SK-N-SH (cell line): Measurements from ENCODE around the gene LIPE. TPM values are rescaled to one million over a fixed set of nuclear protein-coding genes. Genes with fewer than 3 reads are reported as not detected.

ENCODE experiments used
- CTCF ChIA-PET: fragments of 300-600, 350-600 bp; formaldehyde crosslinking; extraction: SDS; loops from one replicate; lab custom pipeline; 2021; lab: Yijun Ruan, JAX
- POLR2A ChIA-PET: fragments of 350-600 bp; sonication (Branson Sonifier 250); formaldehyde crosslinking; extraction: SDS; loops from one replicate; lab custom pipeline; 2020; ENCODE audit warnings: antibody characterized with exemption, inconsistent platforms; lab: Yijun Ruan, JAX
- DNase-seq: peaks from one replicate; pipeline ENCODE4 v3.0.0; 2012
- H2AFZ ChIP-seq: fragments of 200-600 bp; sonication (generic); 2 replicates; pipeline ENCODE4 v1.8.1; 2016; ENCODE audit warnings: antibody characterized with exemption, mild to moderate bottlenecking, low read depth
- H3F3A ChIP-seq: fragments of 200-600 bp; sonication (generic); replicated peaks from 2 replicates; pipeline ENCODE3; 2016; ENCODE audit warnings: antibody characterized with exemption, mild to moderate bottlenecking; ENCODE audit not compliant: insufficient read depth
- H3K27ac ChIP-seq, 2 experiments: fragments of 200-500 bp in 1 of 2; fragments of 200-600 bp in 1 of 2; sonication (Bioruptor generic) in 1 of 2; sonication (generic), shearing (Covaris generic) in 1 of 2; 2 replicates each; pipeline versions ENCODE4 v1.5.1 to v1.6.1; 2014 to 2016; ENCODE audit warnings: low read depth in 2 of 2, inconsistent platforms in 1 of 2, low read length in 1 of 2, mild to moderate bottlenecking in 1 of 2, mixed read lengths in 1 of 2
- H3K27me3 ChIP-seq: fragments of 200-600 bp; sonication (generic), shearing (Covaris generic); 2 replicates; pipeline ENCODE4 v1.6.1; 2016; ENCODE audit warnings: mixed run types; ENCODE audit not compliant: insufficient read depth
- H3K36me3 ChIP-seq, 2 experiments: fragments of 200-500 bp in 1 of 2; fragments of 200-600 bp in 1 of 2; sonication (Bioruptor generic) in 1 of 2; sonication (generic) in 1 of 2; replicated peaks in 1 of 2; 2 replicates each; pipeline versions ENCODE3 to v1.5.1; 2014 to 2016; ENCODE audit warnings: low read length in 1 of 2, mild to moderate bottlenecking in 1 of 2; ENCODE audit not compliant: insufficient read depth in 2 of 2, control insufficient read depth in 1 of 2
- H3K4me1 ChIP-seq, 2 experiments: fragments of 200-500 bp in 1 of 2; fragments of 200-600 bp in 1 of 2; sonication (Bioruptor generic) in 1 of 2; sonication (generic), shearing (Covaris generic) in 1 of 2; 2 replicates each; pipeline versions ENCODE4 v1.5.1 to v1.6.1; 2014 to 2016; ENCODE audit warnings: low read depth in 1 of 2, low read length in 1 of 2, mixed run types in 1 of 2; ENCODE audit not compliant: insufficient read depth in 2 of 2, control insufficient read depth in 1 of 2
- H3K4me2 ChIP-seq: fragments of 200-600 bp; sonication (generic), shearing (Covaris generic); 2 replicates; pipeline ENCODE4 v1.6.1; 2017; ENCODE audit warnings: mixed run types
- H3K4me3 ChIP-seq, 2 experiments: fragments of 200-500 bp in 1 of 2; fragments of 200-600 bp in 1 of 2; sonication (Bioruptor generic) in 1 of 2; sonication (generic), shearing (Covaris generic) in 1 of 2; 2 replicates each; pipeline versions ENCODE4 v1.5.1 to v1.8.1; 2014 to 2016; ENCODE audit warnings: low read depth in 2 of 2, inconsistent platforms in 1 of 2, low read length in 1 of 2, mild to moderate bottlenecking in 1 of 2, mixed read lengths in 1 of 2, moderate library complexity in 1 of 2
- H3K79me2 ChIP-seq: fragments of 200-600 bp; sonication (generic); 2 replicates; pipeline ENCODE4 v1.8.1; 2017; ENCODE audit warnings: mild to moderate bottlenecking; ENCODE audit not compliant: insufficient read depth
- H3K9ac ChIP-seq: fragments of 200-600 bp; sonication (generic); 2 replicates; pipeline ENCODE4 v1.6.1; 2017; ENCODE audit warnings: mixed run types
- H3K9me2 ChIP-seq: fragments of 200-600 bp; sonication (generic); 2 replicates; pipeline ENCODE4 v1.6.1; 2017; ENCODE audit warnings: mixed run types
- H3K9me3 ChIP-seq: fragments of 200-600 bp; sonication (generic); 2 replicates; pipeline ENCODE4 v1.6.1; 2017; ENCODE audit warnings: mixed run types, mild to moderate bottlenecking, moderate library complexity
- H4K20me1 ChIP-seq: fragments of 200-600 bp; sonication (generic); 2 replicates; pipeline ENCODE4 v1.6.1; 2017; ENCODE audit warnings: mild to moderate bottlenecking, mixed run types; ENCODE audit not compliant: insufficient read depth
- ELF1 ChIP-seq: IDR thresholded peaks from 2 replicates; pipeline ENCODE4 v1.4.0; 2012
- EP300 ChIP-seq, 2 experiments: IDR thresholded peaks; 2 replicates each; pipeline versions ENCODE4 v1.4.0 to v1.6.1; 2012; ENCODE audit warnings: borderline replicate concordance in 1 of 2, low read depth in 1 of 2, low read length in 1 of 2
- FOXM1 ChIP-seq: IDR thresholded peaks from 2 replicates; pipeline ENCODE4 v1.4.0; 2012; ENCODE audit warnings: low read depth, mild to moderate bottlenecking
- GABPA ChIP-seq: IDR thresholded peaks from 2 replicates; pipeline ENCODE4 v1.4.0; 2012; ENCODE audit warnings: low read depth, mild to moderate bottlenecking
- MAX ChIP-seq: IDR thresholded peaks from 2 replicates; pipeline ENCODE4 v1.4.0; 2012; ENCODE audit warnings: low read depth
- MEF2A ChIP-seq: IDR thresholded peaks from 2 replicates; pipeline ENCODE4 v1.4.0; 2012; ENCODE audit warnings: low read depth, borderline replicate concordance
- MXI1 ChIP-seq: IDR thresholded peaks from 2 replicates; pipeline ENCODE4 v1.6.1; 2012; ENCODE audit warnings: mild to moderate bottlenecking, low read depth, low read length, improper control_type of control experiment
- POLR2AphosphoS5 ChIP-seq: IDR thresholded peaks from 2 replicates; pipeline ENCODE4 v1.6.1; 2012; ENCODE audit warnings: low read depth, low read length
- RXRA ChIP-seq: IDR thresholded peaks from 2 replicates; pipeline ENCODE4 v1.4.0; 2012; ENCODE audit warnings: low read depth, mild to moderate bottlenecking, borderline replicate concordance
- SIN3A ChIP-seq: IDR thresholded peaks from 2 replicates; pipeline ENCODE4 v1.6.1; 2012; ENCODE audit warnings: low read depth, mild to moderate bottlenecking, low read length, moderate library complexity, borderline replicate concordance
- TEAD4 ChIP-seq: IDR thresholded peaks from 2 replicates; pipeline ENCODE4 v1.4.0; 2012; ENCODE audit warnings: mild to moderate bottlenecking, borderline replicate concordance; ENCODE audit not compliant: insufficient read depth
- USF2 ChIP-seq: fragments of 150-350 bp; IDR thresholded peaks from 2 replicates; pipeline ENCODE4 v1.6.1; 2017; ENCODE audit warnings: antibody characterized with exemption, low read length, low read depth, borderline replicate concordance
- YY1 ChIP-seq: IDR thresholded peaks from 2 replicates; pipeline ENCODE4 v1.4.0; 2012; ENCODE audit warnings: low read depth, mild to moderate bottlenecking
- WGBS: methylation state at CpG from one replicate; pipeline ENCODE4 v1.1.6; 2017; ENCODE audit warnings: low lambda C conversion rate; 5-methylcytosine and 5-hydroxymethylcytosine counted together
- polyA plus RNA-seq, 3 experiments: library from polyadenylated mRNA; depleted of rRNA; stranded (reverse); fragments of >200 nt; gene quantifications; 2 replicates each; pipeline ENCODE4 v1.2.3, GENCODE V29; 2012
- TF ChIP-seq, protein P1 (sequence below): IDR thresholded peaks from 2 replicates; pipeline ENCODE4; 2012
- TF ChIP-seq, protein P2 (sequence below): IDR thresholded peaks from 2 replicates; pipeline ENCODE4 v1.6.1; 2012; ENCODE audit warnings: mild to moderate bottlenecking, low read depth, low read length, moderate library complexity

The LIPE gene
- polyA plus RNA-seq, 1 of the 3 experiments (the other 2 are of a cell fraction), result 4.4 TPM

GRCh38 chr19:42376177-42376555, 51.0 kb downstream of the LIPE start:
- 94% methylated on average over 15 of the region's 17 CpGs for WGBS
- DNase-seq, result no peak
- Histone ChIP-seq H3K9me2 (no peaks in the 10 kb centered on the region), H4K20me1 (no peaks in the 10 kb centered on the region), H3K27me3 (peaks cover 23% of the 10 kb centered on the region; the same call in 1 of the 2 replicates), H3K27ac (no peak overlapping the region), H3K4me1 (no peaks in the 10 kb centered on the region), H2AFZ (no peak overlapping the region), H3K9ac (no peak overlapping the region), H3K4me2 (no peak overlapping the region), H3K36me3 (no peaks in the 10 kb centered on the region), H3K4me3 (no peak overlapping the region), H3K79me2 (no peaks in the 10 kb centered on the region), H3K9me3 (no peaks in the 10 kb centered on the region), H3F3A (no peaks in the 10 kb centered on the region)
- ChIA-PET CTCF (interaction anchor here (8.1 kb wide), 1 partner anchor 25 kb away, joined by 45 read pairs; no protein-coding TSS in a partner anchor), POLR2A (no interaction called here)
- TF ChIP-seq TEAD4, result no peak
- no peak for TF ChIP-seq RXRA

- no peaks in the 10 kb centered on the region for H3K9me2 ChIP-seq
- no peaks in the 10 kb centered on the region for H3K79me2 ChIP-seq
- 91% methylated on average over 17 of the region's 54 CpGs for WGBS
- no peak overlapping the region for H2AFZ ChIP-seq
- no peaks in the 10 kb centered on the region for H3K4me1 ChIP-seq
- H3K4me2 ChIP-seq, result no peak overlapping the region
- POLR2A ChIA-PET, result no interaction called here
- no peak for TF ChIP-seq MAX
- no peak for TF ChIP-seq GABPA
- TF ChIP-seq POLR2AphosphoS5, result no peak
- no peak for TF ChIP-seq MEF2A
- TF ChIP-seq, protein P1, sequence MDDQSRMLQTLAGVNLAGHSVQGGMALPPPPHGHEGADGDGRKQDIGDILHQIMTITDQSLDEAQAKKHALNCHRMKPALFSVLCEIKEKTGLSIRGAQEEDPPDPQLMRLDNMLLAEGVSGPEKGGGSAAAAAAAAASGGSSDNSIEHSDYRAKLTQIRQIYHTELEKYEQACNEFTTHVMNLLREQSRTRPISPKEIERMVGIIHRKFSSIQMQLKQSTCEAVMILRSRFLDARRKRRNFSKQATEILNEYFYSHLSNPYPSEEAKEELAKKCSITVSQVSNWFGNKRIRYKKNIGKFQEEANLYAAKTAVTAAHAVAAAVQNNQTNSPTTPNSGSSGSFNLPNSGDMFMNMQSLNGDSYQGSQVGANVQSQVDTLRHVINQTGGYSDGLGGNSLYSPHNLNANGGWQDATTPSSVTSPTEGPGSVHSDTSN, result no peak
- no peak for TF ChIP-seq YY1
- no peak for TF ChIP-seq RXRA
- TF ChIP-seq USF2, result no peak
- no peak for TF ChIP-seq EP300 (IDR thresholded peaks at IDR 0.05; ENCODE audit: borderline replicate concordance in 1 of 2, low read depth in 1 of 2, low read length in 1 of 2)
- TF ChIP-seq MXI1, result no peak
- no peak for TF ChIP-seq ELF1
- TF ChIP-seq SIN3A, result no peak
- TF ChIP-seq FOXM1, result no peak
- TF ChIP-seq, protein P2, sequence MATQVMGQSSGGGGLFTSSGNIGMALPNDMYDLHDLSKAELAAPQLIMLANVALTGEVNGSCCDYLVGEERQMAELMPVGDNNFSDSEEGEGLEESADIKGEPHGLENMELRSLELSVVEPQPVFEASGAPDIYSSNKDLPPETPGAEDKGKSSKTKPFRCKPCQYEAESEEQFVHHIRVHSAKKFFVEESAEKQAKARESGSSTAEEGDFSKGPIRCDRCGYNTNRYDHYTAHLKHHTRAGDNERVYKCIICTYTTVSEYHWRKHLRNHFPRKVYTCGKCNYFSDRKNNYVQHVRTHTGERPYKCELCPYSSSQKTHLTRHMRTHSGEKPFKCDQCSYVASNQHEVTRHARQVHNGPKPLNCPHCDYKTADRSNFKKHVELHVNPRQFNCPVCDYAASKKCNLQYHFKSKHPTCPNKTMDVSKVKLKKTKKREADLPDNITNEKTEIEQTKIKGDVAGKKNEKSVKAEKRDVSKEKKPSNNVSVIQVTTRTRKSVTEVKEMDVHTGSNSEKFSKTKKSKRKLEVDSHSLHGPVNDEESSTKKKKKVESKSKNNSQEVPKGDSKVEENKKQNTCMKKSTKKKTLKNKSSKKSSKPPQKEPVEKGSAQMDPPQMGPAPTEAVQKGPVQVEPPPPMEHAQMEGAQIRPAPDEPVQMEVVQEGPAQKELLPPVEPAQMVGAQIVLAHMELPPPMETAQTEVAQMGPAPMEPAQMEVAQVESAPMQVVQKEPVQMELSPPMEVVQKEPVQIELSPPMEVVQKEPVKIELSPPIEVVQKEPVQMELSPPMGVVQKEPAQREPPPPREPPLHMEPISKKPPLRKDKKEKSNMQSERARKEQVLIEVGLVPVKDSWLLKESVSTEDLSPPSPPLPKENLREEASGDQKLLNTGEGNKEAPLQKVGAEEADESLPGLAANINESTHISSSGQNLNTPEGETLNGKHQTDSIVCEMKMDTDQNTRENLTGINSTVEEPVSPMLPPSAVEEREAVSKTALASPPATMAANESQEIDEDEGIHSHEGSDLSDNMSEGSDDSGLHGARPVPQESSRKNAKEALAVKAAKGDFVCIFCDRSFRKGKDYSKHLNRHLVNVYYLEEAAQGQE, result no peak
- TF ChIP-seq, all 33 proteins: peak for 0
- DNase-seq, result no peak
- no peaks in the 10 kb centered on the region for H3F3A ChIP-seq
- no peak overlapping the region for H3K4me3 ChIP-seq
- peaks cover 18% of the 10 kb centered on the region; the same call in 1 of the 2 replicates for H3K27me3 ChIP-seq
- H3K9ac ChIP-seq, result no peak overlapping the region
- no peaks in the 10 kb centered on the region for H3K9me3 ChIP-seq
- H3K27ac ChIP-seq, result no peak overlapping the region
- no peaks in the 10 kb centered on the region for H3K36me3 ChIP-seq
- H4K20me1 ChIP-seq, result no peaks in the 10 kb centered on the region
- CTCF ChIA-PET, result interaction anchor here (8.1 kb wide), 1 partner anchor 26 kb away, joined by 45 read pairs; no protein-coding TSS in a partner anchor
Measured at GRCh38 chr19:42375415-42376176, 51.6 kb downstream of the LIPE start.
